WTC11 (cell line): ENCODE results near the gene TAF3. TPM values are rescaled to one million over a fixed set of nuclear protein-coding genes. Genes with fewer than 3 reads are reported as not detected.

ENCODE experiments used
- ATAC-seq: fragments of 200-7000 bp; cut with Tn5 transposase; 2 replicates; pipeline ENCODE4 v1.10.0; 2021; ENCODE audit warnings: mild to moderate bottlenecking, moderate library complexity
- CTCF ChIA-PET: fragments of 300-600 bp; sonication (Branson Sonifier 250); formaldehyde crosslinking; loops from one replicate; lab custom pipeline; 2021; ENCODE audit warnings: antibody characterized with exemption; lab: Charles Lee
- POLR2A ChIA-PET: fragments of 350-600 bp; sonication (Branson Sonifier 250); formaldehyde crosslinking; loops from one replicate; lab custom pipeline; 2021; ENCODE audit warnings: antibody characterized with exemption; lab: Charles Lee
- DNase-seq: peaks from one replicate; pipeline ENCODE4 v3.0.0; 2021; ENCODE audit warnings: low spot score
- H3K27ac Mint-ChIP-seq: 2 replicates; pipeline ENCODE4 v1.8.0; 2021; ENCODE audit warnings: mixed read lengths
- H3K27me3 Mint-ChIP-seq: 2 replicates; pipeline ENCODE4 v1.8.0; 2021; ENCODE audit warnings: low read depth, mild to moderate bottlenecking, moderate library complexity, mixed read lengths
- H3K36me3 Mint-ChIP-seq: 2 replicates; pipeline ENCODE4 v1.8.0; 2021; ENCODE audit warnings: mixed read lengths
- H3K4me1 Mint-ChIP-seq: 2 replicates; pipeline ENCODE4 v1.8.0; 2022; ENCODE audit warnings: mixed read lengths
- H3K4me3 Mint-ChIP-seq: 2 replicates; pipeline ENCODE4 v1.8.0; 2021; ENCODE audit warnings: mild to moderate bottlenecking, moderate library complexity, mixed read lengths
- H3K9me3 Mint-ChIP-seq: 2 replicates; pipeline ENCODE4 v1.8.0; 2021; ENCODE audit warnings: mixed read lengths
- ATF1 ChIP-seq: sonication (generic); formaldehyde crosslinking; IDR thresholded peaks from 2 replicates; pipeline ENCODE4 v1.8.1; 2023; ENCODE audit warnings: mild to moderate bottlenecking, moderate library complexity, missing genetic modification reagents
- ELF4 ChIP-seq: sonication (generic); formaldehyde crosslinking; IDR thresholded peaks from 2 replicates; pipeline ENCODE4 v1.8.1; 2022; ENCODE audit warnings: low read depth, mild to moderate bottlenecking, moderate library complexity, missing genetic modification reagents
- EMX1 ChIP-seq: fragments of 250-450 bp; sonication (Bioruptor Pico); IDR thresholded peaks from 2 replicates; pipeline ENCODE4 v1.8.0; 2021; ENCODE audit warnings: mild to moderate bottlenecking
- ETV6 ChIP-seq: sonication (generic); formaldehyde crosslinking; IDR thresholded peaks from 2 replicates; pipeline ENCODE4 v1.8.1; 2022; ENCODE audit warnings: mild to moderate bottlenecking, missing genetic modification reagents
- FOXK1 ChIP-seq: sonication (generic); formaldehyde crosslinking; IDR thresholded peaks from 2 replicates; pipeline ENCODE4 v1.8.0; 2022; ENCODE audit warnings: mild to moderate bottlenecking, moderate library complexity, missing genetic modification reagents
- FOXP4 ChIP-seq: sonication (generic); formaldehyde crosslinking; IDR thresholded peaks from 2 replicates; pipeline ENCODE4 v1.8.0; 2022; ENCODE audit warnings: mild to moderate bottlenecking, missing genetic modification reagents
- NFATC4 ChIP-seq: fragments of 250-450 bp; sonication (Bioruptor Pico); IDR thresholded peaks from 2 replicates; pipeline ENCODE4 v1.9.0; 2021; ENCODE audit warnings: mild to moderate bottlenecking
- NFYB ChIP-seq: sonication (generic); formaldehyde crosslinking; conservative IDR thresholded peaks from 2 replicates; pipeline ENCODE4 v1.8.0; 2022; ENCODE audit warnings: low read depth, missing genetic modification reagents
- NR1H2 ChIP-seq: sonication (generic); formaldehyde crosslinking; IDR thresholded peaks from 2 replicates; pipeline ENCODE4 v1.9.0; 2021; ENCODE audit warnings: mild to moderate bottlenecking, moderate library complexity, missing genetic modification reagents
- NR2C2 ChIP-seq: sonication (generic); formaldehyde crosslinking; IDR thresholded peaks from 2 replicates; pipeline ENCODE4 v1.8.0; 2022; ENCODE audit warnings: mild to moderate bottlenecking, missing genetic modification reagents
- NR3C1 ChIP-seq: sonication (generic); formaldehyde crosslinking; conservative IDR thresholded peaks from 2 replicates; pipeline ENCODE4 v1.8.1; 2023; ENCODE audit warnings: low read depth, mild to moderate bottlenecking, missing genetic modification reagents
- SOX15 ChIP-seq: fragments of 250-450 bp; sonication (Bioruptor Pico); IDR thresholded peaks from 2 replicates; pipeline ENCODE4 v1.9.0; 2021; ENCODE audit warnings: mild to moderate bottlenecking
- ZMAT4 ChIP-seq: fragments of 250-450 bp; sonication (Bioruptor Pico); IDR thresholded peaks from 2 replicates; pipeline ENCODE4 v1.9.0; 2021; ENCODE audit warnings: mild to moderate bottlenecking
- ZNF138 ChIP-seq: sonication (generic); formaldehyde crosslinking; conservative IDR thresholded peaks from 2 replicates; pipeline ENCODE4 v1.8.1; 2022; ENCODE audit warnings: mild to moderate bottlenecking, moderate library complexity, missing genetic modification reagents
- ZNF219 ChIP-seq: sonication (generic); formaldehyde crosslinking; IDR thresholded peaks from 2 replicates; pipeline ENCODE4 v1.8.0; 2023; ENCODE audit warnings: missing genetic modification reagents, mild to moderate bottlenecking, borderline replicate concordance
- total RNA-seq: library from RNA; stranded (reverse); gene quantifications from 3 replicates; pipeline ENCODE4 v1.2.3, GENCODE V29; 2021
- TF ChIP-seq, protein P1 (sequence below): sonication (generic); formaldehyde crosslinking; conservative IDR thresholded peaks from 2 replicates; pipeline ENCODE4 v1.8.1; 2023; ENCODE audit warnings: mild to moderate bottlenecking, low read depth, missing genetic modification reagents, moderate library complexity
- TF ChIP-seq, protein P2 (sequence below): fragments of 250-450 bp; sonication (Bioruptor Pico); IDR thresholded peaks from 2 replicates; pipeline ENCODE4 v1.9.0; 2021; ENCODE audit warnings: mild to moderate bottlenecking
- TF ChIP-seq, protein P3 (sequence below): sonication (generic); formaldehyde crosslinking; IDR thresholded peaks from 2 replicates; pipeline ENCODE4 v1.8.0; 2022; ENCODE audit warnings: mild to moderate bottlenecking, missing genetic modification reagents
- TF ChIP-seq, protein P4 (sequence below): sonication (generic); formaldehyde crosslinking; IDR thresholded peaks from 2 replicates; pipeline ENCODE4 v1.8.1; 2023; ENCODE audit warnings: mild to moderate bottlenecking, moderate library complexity, missing genetic modification reagents
- TF ChIP-seq, protein P5 (sequence below): fragments of 250-450 bp; sonication (Bioruptor Pico); IDR thresholded peaks from 2 replicates; pipeline ENCODE4 v1.9.0; 2021; ENCODE audit warnings: moderate library complexity, mild to moderate bottlenecking, inconsistent platforms, borderline replicate concordance

TAF3 gene
- total RNA-seq, 1 experiment from 2014 or later = 8.9 TPM

GRCh38 chr10:7942316-7942715 lies 124.0 kb downstream of the TAF3 start:
- DNase-seq (no peak), ATAC-seq (no peak)
- Mint-ChIP-seq H3K27me3 (no peaks in the 10 kb centered on the region), H3K27ac (no peak overlapping the region), H3K4me3 (no peak overlapping the region), H3K4me1 (peaks cover 38% of the 10 kb centered on the region), H3K36me3 (no peaks in the 10 kb centered on the region)
- ChIA-PET CTCF (no interaction called here), POLR2A (interaction anchor here (0.6 kb wide), 1 partner anchor 124 kb away, joined by 3 read pairs; the partner anchor contains the start of gene TAF3)
- TF ChIP-seq NR1H2 (CRISPR knock-in tag) = no peak
- TF ChIP-seq NR3C1 (CRISPR knock-in tag) = no peak
- TF ChIP-seq, protein P1, sequence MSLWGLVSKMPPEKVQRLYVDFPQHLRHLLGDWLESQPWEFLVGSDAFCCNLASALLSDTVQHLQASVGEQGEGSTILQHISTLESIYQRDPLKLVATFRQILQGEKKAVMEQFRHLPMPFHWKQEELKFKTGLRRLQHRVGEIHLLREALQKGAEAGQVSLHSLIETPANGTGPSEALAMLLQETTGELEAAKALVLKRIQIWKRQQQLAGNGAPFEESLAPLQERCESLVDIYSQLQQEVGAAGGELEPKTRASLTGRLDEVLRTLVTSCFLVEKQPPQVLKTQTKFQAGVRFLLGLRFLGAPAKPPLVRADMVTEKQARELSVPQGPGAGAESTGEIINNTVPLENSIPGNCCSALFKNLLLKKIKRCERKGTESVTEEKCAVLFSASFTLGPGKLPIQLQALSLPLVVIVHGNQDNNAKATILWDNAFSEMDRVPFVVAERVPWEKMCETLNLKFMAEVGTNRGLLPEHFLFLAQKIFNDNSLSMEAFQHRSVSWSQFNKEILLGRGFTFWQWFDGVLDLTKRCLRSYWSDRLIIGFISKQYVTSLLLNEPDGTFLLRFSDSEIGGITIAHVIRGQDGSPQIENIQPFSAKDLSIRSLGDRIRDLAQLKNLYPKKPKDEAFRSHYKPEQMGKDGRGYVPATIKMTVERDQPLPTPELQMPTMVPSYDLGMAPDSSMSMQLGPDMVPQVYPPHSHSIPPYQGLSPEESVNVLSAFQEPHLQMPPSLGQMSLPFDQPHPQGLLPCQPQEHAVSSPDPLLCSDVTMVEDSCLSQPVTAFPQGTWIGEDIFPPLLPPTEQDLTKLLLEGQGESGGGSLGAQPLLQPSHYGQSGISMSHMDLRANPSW (CRISPR knock-in tag) = no peak
- TF ChIP-seq FOXK1 (CRISPR knock-in tag) = no peak
- no peak for TF ChIP-seq NFYB (CRISPR knock-in tag)
- TF ChIP-seq ZMAT4 (CRISPR knock-in tag) = no peak
- TF ChIP-seq NFATC4 = no peak
- TF ChIP-seq ZNF219 (CRISPR knock-in tag) = no peak
- no peak for TF ChIP-seq ATF1 (CRISPR knock-in tag)
- no peak for TF ChIP-seq ZNF138
- no peak for TF ChIP-seq ETV6 (CRISPR knock-in tag)
- no peak for TF ChIP-seq ELF4 (CRISPR knock-in tag)
- no peak for TF ChIP-seq EMX1 (CRISPR knock-in tag)
- TF ChIP-seq SOX15 (CRISPR knock-in tag) = no peak
- TF ChIP-seq FOXP4 (CRISPR knock-in tag) = no peak
- TF ChIP-seq NR2C2 (CRISPR knock-in tag) = no peak
- TF ChIP-seq, protein P2, sequence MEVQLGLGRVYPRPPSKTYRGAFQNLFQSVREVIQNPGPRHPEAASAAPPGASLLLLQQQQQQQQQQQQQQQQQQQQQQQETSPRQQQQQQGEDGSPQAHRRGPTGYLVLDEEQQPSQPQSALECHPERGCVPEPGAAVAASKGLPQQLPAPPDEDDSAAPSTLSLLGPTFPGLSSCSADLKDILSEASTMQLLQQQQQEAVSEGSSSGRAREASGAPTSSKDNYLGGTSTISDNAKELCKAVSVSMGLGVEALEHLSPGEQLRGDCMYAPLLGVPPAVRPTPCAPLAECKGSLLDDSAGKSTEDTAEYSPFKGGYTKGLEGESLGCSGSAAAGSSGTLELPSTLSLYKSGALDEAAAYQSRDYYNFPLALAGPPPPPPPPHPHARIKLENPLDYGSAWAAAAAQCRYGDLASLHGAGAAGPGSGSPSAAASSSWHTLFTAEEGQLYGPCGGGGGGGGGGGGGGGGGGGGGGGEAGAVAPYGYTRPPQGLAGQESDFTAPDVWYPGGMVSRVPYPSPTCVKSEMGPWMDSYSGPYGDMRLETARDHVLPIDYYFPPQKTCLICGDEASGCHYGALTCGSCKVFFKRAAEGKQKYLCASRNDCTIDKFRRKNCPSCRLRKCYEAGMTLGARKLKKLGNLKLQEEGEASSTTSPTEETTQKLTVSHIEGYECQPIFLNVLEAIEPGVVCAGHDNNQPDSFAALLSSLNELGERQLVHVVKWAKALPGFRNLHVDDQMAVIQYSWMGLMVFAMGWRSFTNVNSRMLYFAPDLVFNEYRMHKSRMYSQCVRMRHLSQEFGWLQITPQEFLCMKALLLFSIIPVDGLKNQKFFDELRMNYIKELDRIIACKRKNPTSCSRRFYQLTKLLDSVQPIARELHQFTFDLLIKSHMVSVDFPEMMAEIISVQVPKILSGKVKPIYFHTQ (CRISPR knock-in tag) = no peak
- TF ChIP-seq, protein P3, sequence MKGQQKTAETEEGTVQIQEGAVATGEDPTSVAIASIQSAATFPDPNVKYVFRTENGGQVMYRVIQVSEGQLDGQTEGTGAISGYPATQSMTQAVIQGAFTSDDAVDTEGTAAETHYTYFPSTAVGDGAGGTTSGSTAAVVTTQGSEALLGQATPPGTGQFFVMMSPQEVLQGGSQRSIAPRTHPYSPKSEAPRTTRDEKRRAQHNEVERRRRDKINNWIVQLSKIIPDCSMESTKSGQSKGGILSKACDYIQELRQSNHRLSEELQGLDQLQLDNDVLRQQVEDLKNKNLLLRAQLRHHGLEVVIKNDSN (CRISPR knock-in tag) = no peak
- TF ChIP-seq, protein P4, sequence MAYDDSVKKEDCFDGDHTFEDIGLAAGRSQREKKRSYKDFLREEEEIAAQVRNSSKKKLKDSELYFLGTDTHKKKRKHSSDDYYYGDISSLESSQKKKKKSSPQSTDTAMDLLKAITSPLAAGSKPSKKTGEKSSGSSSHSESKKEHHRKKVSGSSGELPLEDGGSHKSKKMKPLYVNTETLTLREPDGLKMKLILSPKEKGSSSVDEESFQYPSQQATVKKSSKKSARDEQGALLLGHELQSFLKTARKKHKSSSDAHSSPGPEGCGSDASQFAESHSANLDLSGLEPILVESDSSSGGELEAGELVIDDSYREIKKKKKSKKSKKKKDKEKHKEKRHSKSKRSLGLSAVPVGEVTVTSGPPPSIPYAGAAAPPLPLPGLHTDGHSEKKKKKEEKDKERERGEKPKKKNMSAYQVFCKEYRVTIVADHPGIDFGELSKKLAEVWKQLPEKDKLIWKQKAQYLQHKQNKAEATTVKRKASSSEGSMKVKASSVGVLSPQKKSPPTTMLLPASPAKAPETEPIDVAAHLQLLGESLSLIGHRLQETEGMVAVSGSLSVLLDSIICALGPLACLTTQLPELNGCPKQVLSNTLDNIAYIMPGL (CRISPR knock-in tag) = no peak
- TF ChIP-seq, protein P5, sequence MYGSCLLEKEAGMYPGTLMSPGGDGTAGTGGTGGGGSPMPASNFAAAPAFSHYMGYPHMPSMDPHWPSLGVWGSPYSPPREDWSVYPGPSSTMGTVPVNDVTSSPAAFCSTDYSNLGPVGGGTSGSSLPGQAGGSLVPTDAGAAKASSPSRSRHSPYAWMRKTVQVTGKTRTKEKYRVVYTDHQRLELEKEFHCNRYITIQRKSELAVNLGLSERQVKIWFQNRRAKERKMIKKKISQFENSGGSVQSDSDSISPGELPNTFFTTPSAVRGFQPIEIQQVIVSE (CRISPR knock-in tag) = no peak
- TF ChIP-seq, all 79 proteins: peak for 0
- peaks cover 5% of the 10 kb centered on the region; the same call in 1 of the 2 replicates for H3K9me3 Mint-ChIP-seq
